Activated CD4-positive, alpha-beta T cell treated with anti-CD3 and anti-CD28 coated beads, Interleukin-2, amount 10 ng/mL, durations not matched to agents 24 days and 14 days (primary cell): ENCODE data around the gene MMP13. TPM values are rescaled to one million over a fixed set of nuclear protein-coding genes. Genes with fewer than 3 reads are reported as not detected.
A peak's percentile ranks its signal among the peaks of the same experiment; 100 is the strongest.

ENCODE experiments used
- DNase-seq: peaks from one replicate; pipeline ENCODE4 v3.0.0; 2022
- H3K27ac Mint-ChIP-seq: one replicate; pipeline ENCODE4 v1.8.0; 2022; ENCODE audit warnings: mild to moderate bottlenecking, mixed read lengths
- H3K27me3 Mint-ChIP-seq: one replicate; pipeline ENCODE4 v1.8.0; 2022; ENCODE audit warnings: mixed read lengths
- H3K36me3 Mint-ChIP-seq: one replicate; pipeline ENCODE4 v1.8.0; 2022; ENCODE audit warnings: low read depth, mild to moderate bottlenecking, mixed read lengths
- H3K4me1 Mint-ChIP-seq: one replicate; pipeline ENCODE4 v1.8.0; 2021; ENCODE audit warnings: mixed read lengths
- H3K4me3 Mint-ChIP-seq: one replicate; pipeline ENCODE4 v1.8.0; 2022; ENCODE audit warnings: mild to moderate bottlenecking, moderate library complexity, mixed read lengths
- H3K9me3 Mint-ChIP-seq: one replicate; pipeline ENCODE4 v1.8.0; 2021; ENCODE audit warnings: mixed read lengths
- intact Hi-C: fragments of 100-400 bp; cut with micrococcal nuclease; formaldehyde crosslinking; loops from one replicate; pipeline ENCODE4 v1.15.1; 2023
- total RNA-seq: library from RNA; stranded (reverse); gene quantifications from 2 replicates; pipeline ENCODE4 v1.2.3, GENCODE V29; 2022

The MMP13 gene
- total RNA-seq, 1 donor from 2014 or later: not detected

DNA sequence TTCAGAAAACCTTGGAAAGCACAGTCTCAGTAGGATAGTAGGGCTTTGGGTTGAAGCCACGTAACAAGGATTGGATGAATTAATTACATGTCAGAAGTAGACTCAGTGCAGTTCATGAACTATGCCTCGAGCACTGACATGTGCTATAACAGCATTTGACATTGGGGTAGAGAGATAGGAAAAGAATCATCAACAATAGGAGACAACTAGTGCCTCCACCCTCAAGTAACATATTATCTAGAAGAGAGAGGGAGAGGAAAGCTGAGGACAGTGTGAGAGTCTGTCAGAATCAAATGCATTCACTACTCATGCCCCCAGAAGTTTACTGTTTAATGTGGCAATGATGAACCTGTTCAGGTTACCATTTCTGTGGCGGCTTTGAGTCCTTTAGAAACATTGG, 26.4 kb downstream of the MMP13 start:
- Mint-ChIP-seq H3K27ac (no peak overlapping the region), H3K36me3 (no peaks in the 10 kb centered on the region), H3K4me1 (peaks cover 3% of the 10 kb centered on the region), H3K27me3 (peaks cover 14% of the 10 kb centered on the region), H3K9me3 (no peaks in the 10 kb centered on the region), H3K4me3 (no peak overlapping the region)
- no peak for DNase-seq
- intact Hi-C loops: no loop called here

DNA sequence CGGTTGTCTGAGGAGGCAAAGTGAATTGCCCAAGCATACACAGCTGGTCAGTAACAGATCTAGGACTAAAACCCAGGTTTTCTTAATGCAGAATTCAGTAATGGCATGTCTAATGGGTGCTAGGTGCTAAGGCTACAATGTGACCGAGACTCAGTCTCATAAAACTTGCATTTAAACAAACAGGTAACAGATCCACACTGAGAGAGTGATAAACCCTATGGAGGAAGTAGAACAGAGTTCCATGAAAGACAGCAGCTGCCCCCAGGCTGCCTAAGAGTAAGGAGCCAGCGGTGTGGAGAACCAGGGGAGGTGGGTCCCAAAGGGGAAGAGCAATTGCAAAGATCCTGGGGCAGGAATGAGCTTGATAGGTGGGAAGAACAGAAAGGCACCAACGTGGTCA, 27.3 kb downstream of the MMP13 start:
- DNase-seq: no peak
- no peak overlapping the region for H3K4me3 Mint-ChIP-seq
- peaks cover 3% of the 10 kb centered on the region for H3K4me1 Mint-ChIP-seq
- H3K36me3 Mint-ChIP-seq: no peaks in the 10 kb centered on the region
- H3K27ac Mint-ChIP-seq: no peak overlapping the region
- H3K9me3 Mint-ChIP-seq: no peaks in the 10 kb centered on the region
- peaks cover 15% of the 10 kb centered on the region for H3K27me3 Mint-ChIP-seq
- intact Hi-C loops: no loop called here

DNA sequence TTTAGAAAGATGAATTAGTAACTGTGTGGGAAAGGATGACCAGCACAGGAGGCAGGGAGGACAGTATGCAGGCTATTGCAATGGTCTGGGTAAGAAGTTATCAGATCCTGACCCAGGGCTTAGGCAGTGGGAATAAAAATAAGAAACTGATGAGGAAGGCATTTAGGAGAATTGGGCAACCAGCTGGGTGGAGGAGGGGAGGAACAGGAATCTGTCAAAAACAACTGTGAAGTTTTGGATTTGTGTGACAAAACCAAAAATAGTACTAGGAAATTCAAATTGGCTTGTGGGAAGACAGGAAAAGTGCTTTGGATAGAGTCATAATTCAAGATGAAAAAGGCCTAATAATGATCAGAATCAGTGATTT, 27.9 kb downstream of the MMP13 start:
- H3K9me3 Mint-ChIP-seq: no peaks in the 10 kb centered on the region
- no peak for DNase-seq
- H3K4me3 Mint-ChIP-seq: no peak overlapping the region
- H3K27ac Mint-ChIP-seq: no peak overlapping the region
- H3K27me3 Mint-ChIP-seq: peaks cover 15% of the 10 kb centered on the region
- intact Hi-C loops: no loop called here
- H3K36me3 Mint-ChIP-seq: no peaks in the 10 kb centered on the region
- H3K4me1 Mint-ChIP-seq: peaks cover 3% of the 10 kb centered on the region

- no peak overlapping the region for H3K27ac Mint-ChIP-seq
- H3K4me3 Mint-ChIP-seq: no peak overlapping the region
- intact Hi-C loops: no loop called here
- H3K36me3 Mint-ChIP-seq: no peaks in the 10 kb centered on the region
- peaks cover 3% of the 10 kb centered on the region for H3K4me1 Mint-ChIP-seq
- peaks cover 15% of the 10 kb centered on the region for H3K27me3 Mint-ChIP-seq
- no peaks in the 10 kb centered on the region for H3K9me3 Mint-ChIP-seq
- no peak for DNase-seq
Measured at GRCh38 chr11:102926961-102927623, 28.4 kb downstream of the MMP13 start.

GRCh38 chr11:102926517-102926916, 29.0 kb downstream of the MMP13 start:
- Mint-ChIP-seq H3K4me3 (no peak overlapping the region), H3K4me1 (peaks cover 3% of the 10 kb centered on the region), H3K9me3 (no peaks in the 10 kb centered on the region), H3K27me3 (peaks cover 14% of the 10 kb centered on the region), H3K27ac (no peak overlapping the region), H3K36me3 (no peaks in the 10 kb centered on the region)
- intact Hi-C loops: no loop called here
- DNase-seq: no peak

- no peak overlapping the region for H3K27ac Mint-ChIP-seq
- peaks cover 8% of the 10 kb centered on the region for H3K27me3 Mint-ChIP-seq
- no peak overlapping the region for H3K4me3 Mint-ChIP-seq
- no peaks in the 10 kb centered on the region for H3K36me3 Mint-ChIP-seq
- no peak for DNase-seq
- H3K9me3 Mint-ChIP-seq: no peaks in the 10 kb centered on the region
- H3K4me1 Mint-ChIP-seq: peaks cover 3% of the 10 kb centered on the region
- intact Hi-C loops: no loop called here
Measured at GRCh38 chr11:102925988-102926387, 29.5 kb downstream of the MMP13 start.

GRCh38 chr11:102924851-102925380, 30.6 kb downstream of the MMP13 start:
- Mint-ChIP-seq H3K4me1 (peaks cover 6% of the 10 kb centered on the region), H3K27me3 (peaks cover 6% of the 10 kb centered on the region), H3K36me3 (no peaks in the 10 kb centered on the region), H3K27ac (no peak overlapping the region), H3K4me3 (no peak overlapping the region), H3K9me3 (no peaks in the 10 kb centered on the region)
- DNase-seq: no peak
- intact Hi-C loops: no loop called here

- Mint-ChIP-seq H3K4me1 (peaks cover 7% of the 10 kb centered on the region), H3K36me3 (no peaks in the 10 kb centered on the region), H3K27ac (no peak overlapping the region), H3K4me3 (no peak overlapping the region), H3K9me3 (no peaks in the 10 kb centered on the region), H3K27me3 (peaks cover 6% of the 10 kb centered on the region)
- DNase-seq: no peak
- intact Hi-C loops: no loop called here
Measured at GRCh38 chr11:102921587-102922220, 33.8 kb downstream of the MMP13 start.

DNA sequence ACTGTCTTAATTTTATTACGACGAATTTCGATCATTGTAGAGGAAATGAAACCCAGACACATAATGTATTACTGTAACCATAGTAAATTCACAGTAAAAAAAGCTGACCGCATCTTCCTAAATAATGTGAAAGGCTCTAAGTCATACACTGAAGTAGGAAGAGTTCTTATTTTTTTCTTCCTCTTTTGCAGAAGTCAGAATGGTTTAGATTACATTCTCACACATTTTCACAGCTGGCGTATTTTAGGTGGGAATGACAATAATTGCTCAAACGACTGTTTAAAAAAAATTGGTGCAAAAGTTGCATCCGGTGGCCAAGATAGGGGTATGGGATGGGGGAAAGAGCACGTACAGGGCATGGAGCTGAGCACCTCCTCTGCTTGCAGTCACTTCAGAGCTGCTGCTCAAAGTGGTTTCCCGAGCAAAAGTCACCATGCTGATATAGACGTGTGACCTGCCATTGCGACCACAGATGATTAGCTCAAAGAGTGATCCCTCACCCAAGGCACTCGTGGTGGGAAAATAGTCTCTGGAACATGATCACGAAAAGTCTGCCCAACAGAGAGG, 35.3 kb downstream of the MMP13 start:
- no peaks in the 10 kb centered on the region for H3K9me3 Mint-ChIP-seq
- H3K4me1 Mint-ChIP-seq: peaks cover 7% of the 10 kb centered on the region
- DNase-seq: no peak
- no peaks in the 10 kb centered on the region for H3K36me3 Mint-ChIP-seq
- no peak overlapping the region for H3K27ac Mint-ChIP-seq
- intact Hi-C loops: no loop called here
- peaks cover 10% of the 10 kb centered on the region for H3K27me3 Mint-ChIP-seq
- H3K4me3 Mint-ChIP-seq: peak overlapping the region; percentile 45

DNA sequence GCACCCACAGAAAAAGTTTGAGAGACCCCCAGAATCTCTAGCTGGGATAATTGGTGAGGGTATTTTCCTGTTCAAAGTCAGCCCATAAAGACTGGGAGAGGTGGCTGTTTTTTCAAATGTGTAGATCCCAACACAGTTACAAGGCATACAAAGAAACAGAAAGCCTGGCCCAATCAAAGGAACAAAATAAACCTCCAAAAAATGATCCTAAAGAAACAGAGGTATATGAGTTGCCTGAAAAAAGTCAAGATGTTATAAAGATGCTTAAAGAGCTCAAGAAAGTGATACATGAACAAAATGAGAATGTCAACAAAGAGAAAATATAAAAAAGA, 40.5 kb downstream of the MMP13 start:
- no peaks in the 10 kb centered on the region for H3K36me3 Mint-ChIP-seq
- H3K4me3 Mint-ChIP-seq: no peak overlapping the region
- H3K27me3 Mint-ChIP-seq: peaks cover 6% of the 10 kb centered on the region
- H3K27ac Mint-ChIP-seq: no peak overlapping the region
- H3K9me3 Mint-ChIP-seq: no peaks in the 10 kb centered on the region
- intact Hi-C loops: no loop called here
- H3K4me1 Mint-ChIP-seq: peaks cover 2% of the 10 kb centered on the region
- no peak for DNase-seq

DNA sequence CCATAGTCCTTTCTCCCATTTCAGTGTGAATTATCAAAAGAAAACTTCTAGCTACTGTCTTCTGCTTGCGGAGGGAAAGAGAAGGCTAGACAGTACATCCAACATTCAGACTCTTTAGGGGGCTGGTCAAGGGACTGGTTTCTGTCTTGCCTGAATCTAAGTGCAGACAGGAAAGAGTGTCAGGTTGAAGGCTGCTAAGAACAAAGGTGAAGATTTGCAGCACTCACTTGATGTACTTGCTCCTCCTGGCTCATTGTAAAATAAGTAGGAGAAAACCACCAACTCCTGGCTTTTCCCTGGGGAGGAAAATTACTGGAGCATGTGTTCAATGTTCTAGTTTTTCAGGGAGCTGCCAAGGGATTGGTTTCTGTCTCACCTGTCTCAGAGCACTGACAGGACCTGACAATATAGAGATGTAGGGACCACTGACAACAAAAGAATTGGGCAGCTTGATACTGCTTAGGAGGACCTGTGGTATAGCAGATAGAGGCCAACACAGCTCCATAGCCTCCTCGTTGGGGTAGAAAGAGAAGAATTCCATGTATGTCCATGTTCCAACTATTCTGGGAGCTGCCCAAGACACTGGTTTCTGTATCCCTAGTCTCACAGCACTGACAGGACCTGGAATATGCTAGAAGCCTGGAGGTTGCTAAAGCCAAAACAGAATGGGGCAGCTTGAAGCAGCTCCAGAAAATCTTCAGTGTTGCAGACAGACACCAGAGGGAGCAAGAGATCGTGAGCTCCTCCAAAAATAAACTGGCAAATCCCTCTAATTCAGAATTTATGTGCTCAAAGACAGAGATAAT, 41.1 kb downstream of the MMP13 start:
- H3K9me3 Mint-ChIP-seq: no peaks in the 10 kb centered on the region
- intact Hi-C loops: loop anchor here (1.0 kb wide), 1 partner anchor 141 kb away; no protein-coding TSS in a partner anchor
- peak; percentile 58 for DNase-seq
- peaks cover 6% of the 10 kb centered on the region for H3K27me3 Mint-ChIP-seq
- H3K4me3 Mint-ChIP-seq: no peak overlapping the region
- no peaks in the 10 kb centered on the region for H3K4me1 Mint-ChIP-seq
- H3K27ac Mint-ChIP-seq: no peak overlapping the region
- no peaks in the 10 kb centered on the region for H3K36me3 Mint-ChIP-seq

- Mint-ChIP-seq H3K27me3 (peaks cover 10% of the 10 kb centered on the region), H3K4me1 (no peaks in the 10 kb centered on the region), H3K36me3 (no peaks in the 10 kb centered on the region), H3K4me3 (no peak overlapping the region), H3K27ac (no peak overlapping the region), H3K9me3 (no peaks in the 10 kb centered on the region)
- DNase-seq: no peak
- intact Hi-C loops: no loop called here
Measured at GRCh38 chr11:102912482-102912830, 43.1 kb downstream of the MMP13 start.

GRCh38 chr11:102911758-102912481, 43.6 kb downstream of the MMP13 start:
- no peaks in the 10 kb centered on the region for H3K9me3 Mint-ChIP-seq
- no peaks in the 10 kb centered on the region for H3K36me3 Mint-ChIP-seq
- no peaks in the 10 kb centered on the region for H3K4me1 Mint-ChIP-seq
- H3K27ac Mint-ChIP-seq: no peak overlapping the region
- intact Hi-C loops: no loop called here
- no peak for DNase-seq
- H3K4me3 Mint-ChIP-seq: no peak overlapping the region
- H3K27me3 Mint-ChIP-seq: peaks cover 10% of the 10 kb centered on the region
